HepG2 (cell line): ENCODE results near the gene CSNK2A1. TPM values are rescaled to one million over a fixed set of nuclear protein-coding genes. Genes with fewer than 3 reads are reported as not detected.
A peak's percentile ranks its signal among the peaks of the same experiment; 100 is the strongest.

ENCODE experiments used
- ATAC-seq: fragments of 200-7000 bp; cut with Tn5 transposase; 3 replicates; pipeline ENCODE4 v1.9.1; 2020; ENCODE audit warnings: mild to moderate bottlenecking, moderate library complexity
- BruUV-seq: library from RNA; stranded (reverse); fragments of 400-500 nt; replicated peaks from 2 replicates; lab custom pipeline; 2021; lab: Mats Ljungman, UMichigan
- CTCF ChIA-PET: fragments of 300-600 bp; formaldehyde crosslinking; extraction: SDS; loops from one replicate; lab custom pipeline; 2021; ENCODE audit warnings: low total read pairs, inconsistent platforms, low intra/inter-chr PET ratio; lab: Yijun Ruan, JAX
- POLR2A ChIA-PET: fragments of 350-600 bp; sonication (Branson Sonifier 250); formaldehyde crosslinking; loops from one replicate; lab custom pipeline; 2020; ENCODE audit warnings: antibody characterized with exemption, inconsistent platforms; lab: Yijun Ruan, JAX
- DNase-seq: peaks from one replicate; pipeline ENCODE4 v3.0.0-alpha.2; 2015; ENCODE audit warnings: low spot score
- FAIRE-seq: peaks from 3 replicates; lab custom pipeline; 2011; peaks lifted over from hg19 to GRCh38; lab: Jason Lieb, UNC
- H2AFZ ChIP-seq: one replicate; pipeline ENCODE4 v1.6.1; 2011; ENCODE audit warnings: low read length, inconsistent platforms
- H3K27ac ChIP-seq: fragments of 300-600 bp; 3 replicates; pipeline ENCODE4 v1.8.0; 2011; ENCODE audit warnings: mixed run types, mild to moderate bottlenecking, mixed read lengths, low read length, inconsistent platforms; ENCODE audit not compliant: insufficient read depth; ENCODE audit errors: extremely low read length
- H3K27me3 ChIP-seq, 2 experiments: fragments of 200-600 bp in 1 of 2; 2 replicates in 1 of 2; 3 replicates in 1 of 2; pipeline versions ENCODE4 v1.6.0 to v1.8.0; 2011; ENCODE audit warnings: low read length in 2 of 2, mild to moderate bottlenecking in 2 of 2, moderate library complexity in 2 of 2, inconsistent platforms in 1 of 2; ENCODE audit not compliant: insufficient read depth in 2 of 2, control insufficient read depth in 1 of 2
- H3K36me3 ChIP-seq, 2 experiments: fragments of 200-600 bp in 1 of 2; replicated peaks in 1 of 2; 2 replicates in 1 of 2; 3 replicates in 1 of 2; pipeline versions ENCODE4 v1.5.1 to v1.8.0; 2011; ENCODE audit warnings: low read length in 2 of 2, inconsistent platforms in 1 of 2; ENCODE audit not compliant: insufficient read depth in 2 of 2, control insufficient read depth in 1 of 2
- H3K4me1 ChIP-seq: 2 replicates; pipeline ENCODE4 v1.5.1; 2012; ENCODE audit warnings: low read length, inconsistent platforms; ENCODE audit not compliant: insufficient read depth
- H3K4me2 ChIP-seq: 2 replicates; pipeline ENCODE4 v1.6.0; 2011; ENCODE audit warnings: low read depth, low read length, inconsistent platforms
- H3K4me3 ChIP-seq, 3 experiments: fragments of 200-600 bp in 1 of 3; sonication (generic), shearing (Covaris generic) in 1 of 3; replicated peaks in 1 of 3; 2 replicates each; pipeline ENCODE4 v1.5.1; 2011 to 2016; ENCODE audit warnings: low read length in 3 of 3, inconsistent platforms in 2 of 3, low read depth in 2 of 3, mild to moderate bottlenecking in 2 of 3, control low read depth in 1 of 3, mixed read lengths in 1 of 3; ENCODE audit not compliant: insufficient read depth in 1 of 3
- H3K79me2 ChIP-seq: one replicate; pipeline ENCODE4 v1.6.1; 2011; ENCODE audit warnings: low read length, inconsistent platforms; ENCODE audit not compliant: insufficient read depth
- H3K9ac ChIP-seq: 2 replicates; pipeline ENCODE4 v1.6.0; 2011; ENCODE audit warnings: mild to moderate bottlenecking, low read depth, low read length, inconsistent platforms; ENCODE audit not compliant: insufficient read depth
- H3K9me3 ChIP-seq: 2 replicates; pipeline ENCODE4 v1.5.1; 2012; ENCODE audit warnings: mild to moderate bottlenecking, low read length
- H4K20me1 ChIP-seq: 2 replicates; pipeline ENCODE4 v1.6.0; 2011; ENCODE audit warnings: inconsistent platforms, mild to moderate bottlenecking, low read length, moderate library complexity; ENCODE audit not compliant: insufficient read depth
- ARID5B ChIP-seq: IDR thresholded peaks from 2 replicates; pipeline ENCODE4 v1.4.0; 2020; ENCODE audit warnings: mild to moderate bottlenecking, missing genetic modification reagents
- CCAR2 ChIP-seq: fragments of 200-400 bp; formaldehyde crosslinking; optimal IDR thresholded peaks from 2 replicates; pipeline ENCODE3; 2018; ENCODE audit warnings: low read depth, mild to moderate bottlenecking, low read length, moderate library complexity
- NFIB ChIP-seq: sonication (generic); formaldehyde crosslinking; IDR thresholded peaks from 2 replicates; pipeline ENCODE4 v1.9.0; 2021; ENCODE audit warnings: missing genetic modification reagents, mild to moderate bottlenecking, borderline replicate concordance
- PBX3 ChIP-seq: sonication (generic); formaldehyde crosslinking; IDR thresholded peaks from 2 replicates; pipeline ENCODE4 v1.8.1; 2023; ENCODE audit warnings: missing genetic modification reagents, inconsistent platforms, borderline replicate concordance
- RBM22 ChIP-seq: fragments of 200-400 bp; formaldehyde crosslinking; optimal IDR thresholded peaks from 2 replicates; pipeline ENCODE3; 2017; ENCODE audit warnings: mild to moderate bottlenecking, low read length, moderate library complexity
- RBM39 ChIP-seq: fragments of 200-400 bp; formaldehyde crosslinking; IDR thresholded peaks from one replicate; pipeline ENCODE4 v1.6.1; 2018; ENCODE audit warnings: antibody characterized with exemption, mild to moderate bottlenecking, low read depth, low read length; ENCODE audit not compliant: poor library complexity, severe bottlenecking
- SP2 ChIP-seq: sonication (generic); formaldehyde crosslinking; IDR thresholded peaks from 2 replicates; pipeline ENCODE4 v1.5.1; 2020; ENCODE audit warnings: mild to moderate bottlenecking, missing genetic modification reagents
- ZHX1 ChIP-seq: sonication (generic); formaldehyde crosslinking; IDR thresholded peaks from 2 replicates; pipeline ENCODE4 v1.8.1; 2022; ENCODE audit warnings: low read depth, mild to moderate bottlenecking, missing genetic modification reagents
- ZNF326 ChIP-seq: sonication (generic); formaldehyde crosslinking; IDR thresholded peaks from 2 replicates; pipeline ENCODE4 v1.4.0; 2020; ENCODE audit warnings: missing genetic modification reagents, borderline replicate concordance
- WGBS: methylation state at CpG from one replicate; pipeline ENCODE4 v1.1.6; 2017; ENCODE audit warnings: low lambda C conversion rate; 5-methylcytosine and 5-hydroxymethylcytosine counted together
- in situ Hi-C: cut with HindIII; loops from 2 replicates; pipeline ENCODE4 v1.10.0; 2017; ENCODE audit warnings: low pct_unique_long_range_greater_than_20kb; ENCODE audit not compliant: extremely low pct_ligation_motif_present
- intact Hi-C: fragments of 100-400 bp; cut with micrococcal nuclease; formaldehyde crosslinking; loops from one replicate; pipeline ENCODE4 v1.10.0; 2022; ENCODE audit not compliant: unreplicated experiment
- polyA plus RNA-seq, 8 experiments: library from polyadenylated mRNA; depleted of rRNA in 3 of 8; stranded (reverse) in 7 of 8; unstranded in 1 of 8; fragments of >200 nt; fragmentation: Illumina TruSeq in 4 of 8; extraction: Trizol in 4 of 8; gene quantifications; 2 replicates each; pipeline versions ENCODE4 v1.2.1 to v1.2.3, GENCODE V29; 2011 to 2016; ENCODE audit warnings: low read depth in 4 of 8, missing spikeins in 1 of 8, mixed read lengths in 1 of 8; ENCODE audit not compliant: insufficient read depth in 1 of 8
- total RNA-seq, 5 experiments: library from RNA; depleted of rRNA; stranded (reverse); fragments of >200 nt; fragmentation: Illumina TruSeq; extraction: Trizol; gene quantifications; 2 replicates each; pipeline ENCODE4 v1.2.3, GENCODE V29; 2016; ENCODE audit warnings: low read depth in 1 of 5

Gene CSNK2A1
- total and polyA plus RNA-seq, 2 of the 13 experiments (the other 11 are each of a cell fraction or from before 2014, with no cell fraction given): 153 to 231 TPM

- Histone ChIP-seq H3K9ac (no peak overlapping the region), H3K9me3 (no peaks in the 10 kb centered on the region), H3K27me3 (no peaks in the 10 kb centered on the region), H3K4me2 (no peak overlapping the region), H2AFZ (no peak overlapping the region), H3K27ac (no peak overlapping the region), H3K4me3 (no peak overlapping the region), H4K20me1 (no peaks in the 10 kb centered on the region), H3K4me1 (no peaks in the 10 kb centered on the region), H3K36me3 (peaks cover 67 to 92% of the 10 kb centered on the region in 2 experiments), H3K79me2 (no peaks in the 10 kb centered on the region)
- ChIA-PET POLR2A (no interaction called here), CTCF (no interaction called here)
- 95% methylated on average over 7 of the region's 7 CpGs for WGBS
- FAIRE-seq: no peak
- no peak for ATAC-seq
- in situ Hi-C loops: no loop called here
- no peak for DNase-seq
- intact Hi-C loops: no loop called here
- no TSS peak for BruUV-seq
- TF ChIP-seq SP2 (CRISPR knock-in tag) (0 out of 2 replicates have a peak, but pooled peaks have one; percentile 33), PBX3 (CRISPR knock-in tag) (no peak), CCAR2 (no peak), ZHX1 (no peak), NFIB (CRISPR knock-in tag) (no peak), RBM39 (no peak), ARID5B (CRISPR knock-in tag) (no peak), RBM22 (peak; percentile 67), ZNF326 (CRISPR knock-in tag) (no peak)
Observed at GRCh38 chr20:440148-440547, 103.4 kb downstream of the CSNK2A1 start.
